A549 (cell line): ENCODE measurements around the gene SIX6. TPM values are rescaled to one million over a fixed set of nuclear protein-coding genes. Genes with fewer than 3 reads are reported as not detected.

ENCODE experiments used
- ATAC-seq, 2 experiments: fragments of 200-7000 bp in 1 of 2; fragments of >200 bp in 1 of 2; cut with Nextera tagmentation in 1 of 2; cut with Tn5 transposase in 1 of 2; 3 replicates each; pipeline versions ENCODE4 v1.8.0 to v1.9.1; 2018 to 2020; ENCODE audit warnings: mild to moderate bottlenecking in 1 of 2, moderate library complexity in 1 of 2
- CTCF ChIA-PET: fragments of 300-600 bp; sonication (Branson Sonifier 250); formaldehyde crosslinking; extraction: SDS; loops from one replicate; lab custom pipeline; 2021; ENCODE audit warnings: antibody characterized with exemption, inconsistent platforms; lab: Yijun Ruan, JAX
- POLR2A ChIA-PET: fragments of 350-600 bp; formaldehyde crosslinking; extraction: SDS; loops from one replicate; lab custom pipeline; 2021; ENCODE audit warnings: antibody characterized with exemption, inconsistent platforms; lab: Yijun Ruan, JAX
- DNase-seq, 2 experiments: peaks; one replicate each; pipeline versions ENCODE4 v3.0.0 to v3.0.0-alpha.2; 2011 to 2016; ENCODE audit warnings: low read depth in 1 of 2, low spot score in 1 of 2
- FAIRE-seq: peaks from 2 replicates; lab custom pipeline; 2011; peaks lifted over from hg19 to GRCh38; lab: Jason Lieb, UNC
- H3K27ac ChIP-seq, 2 experiments: fragments of >200 bp; sonication (Bioruptor Twin); formaldehyde crosslinking; 3 replicates each; pipeline ENCODE4 v1.5.1; 2016 to 2017
- H3K4me1 ChIP-seq: fragments of >200 bp; sonication (Bioruptor Twin); formaldehyde crosslinking; 3 replicates; pipeline ENCODE4 v1.6.1; 2016
- H3K4me2 ChIP-seq: fragments of >200 bp; sonication (Bioruptor Twin); formaldehyde crosslinking; 3 replicates; pipeline ENCODE4 v1.6.1; 2016
- H3K4me3 ChIP-seq: fragments of >200 bp; sonication (Bioruptor Twin); formaldehyde crosslinking; 3 replicates; pipeline ENCODE4 v1.5.1; 2016
- H3K9me3 ChIP-seq: fragments of >200 bp; sonication (Bioruptor Twin); formaldehyde crosslinking; 3 replicates; pipeline ENCODE4 v1.6.1; 2016
- BHLHE40 ChIP-seq: IDR thresholded peaks from 2 replicates; pipeline ENCODE4 v1.6.1; 2012; ENCODE audit warnings: low read depth, low read length, inconsistent platforms
- CBX8 ChIP-seq: fragments of 200-600 bp; sonication (generic); IDR thresholded peaks from 2 replicates; pipeline ENCODE4 v1.6.1; 2016
- CEBPB ChIP-seq, 2 experiments: fragments of >200 bp in 1 of 2; sonication (Bioruptor Twin) in 1 of 2; formaldehyde crosslinking in 1 of 2; IDR thresholded peaks; 2 replicates each; pipeline ENCODE4 v1.6.1; 2012 to 2016
- CHD2 ChIP-seq: fragments of 150-350 bp; IDR thresholded peaks from 2 replicates; pipeline ENCODE4 v1.6.1; 2014; ENCODE audit warnings: low read length; ENCODE audit not compliant: partially characterized antibody
- CTCF ChIP-seq: fragments of >200 bp; sonication (Bioruptor Twin); formaldehyde crosslinking; IDR thresholded peaks from 3 replicates; pipeline ENCODE4 v1.5.1; 2016
- ELK1 ChIP-seq: fragments of 150-350 bp; IDR thresholded peaks from 2 replicates; pipeline ENCODE4 v1.6.1; 2014; ENCODE audit warnings: low read depth, mild to moderate bottlenecking, low read length
- EP300 ChIP-seq, 2 experiments: fragments of >200 bp; sonication (Bioruptor Twin); formaldehyde crosslinking; IDR thresholded peaks; 2 replicates in 1 of 2; 3 replicates in 1 of 2; pipeline ENCODE4 v1.6.1; 2016 to 2017
- FOSL2 ChIP-seq, 2 experiments: fragments of 450-650 bp in 1 of 2; fragments of >200 bp in 1 of 2; sonication (Bioruptor Twin) in 1 of 2; formaldehyde crosslinking; IDR thresholded peaks; 2 replicates each; pipeline versions ENCODE4 v1.5.0 to v1.6.1; 2016 to 2020; ENCODE audit warnings: mild to moderate bottlenecking in 1 of 2, moderate library complexity in 1 of 2
- HES2 ChIP-seq: fragments of >200 bp; sonication (Bioruptor Twin); formaldehyde crosslinking; IDR thresholded peaks from 2 replicates; pipeline ENCODE4 v1.6.1; 2016
- HOXB13 ChIP-seq: fragments of 250-450 bp; sonication (Bioruptor Pico); IDR thresholded peaks from 2 replicates; pipeline ENCODE4 v1.5.0; 2020; ENCODE audit warnings: low read depth, mild to moderate bottlenecking, moderate library complexity
- HOXB5 ChIP-seq: fragments of 250-450 bp; sonication (Bioruptor Pico); IDR thresholded peaks from 2 replicates; pipeline ENCODE4 v1.5.0; 2020; ENCODE audit warnings: mild to moderate bottlenecking, moderate library complexity
- JUNB ChIP-seq: fragments of >200 bp; sonication (Bioruptor Twin); formaldehyde crosslinking; IDR thresholded peaks from 2 replicates; pipeline ENCODE4 v1.6.1; 2016
- KDM1A ChIP-seq: fragments of 200-600 bp; sonication (generic); IDR thresholded peaks from 2 replicates; pipeline ENCODE4 v1.6.1; 2016; ENCODE audit warnings: low read depth, mild to moderate bottlenecking
- KDM5A ChIP-seq: fragments of 200-600 bp; sonication (generic); IDR thresholded peaks from 2 replicates; pipeline ENCODE4 v1.6.1; 2016; ENCODE audit warnings: antibody characterized with exemption, mild to moderate bottlenecking
- MAZ ChIP-seq: fragments of 150-350 bp; IDR thresholded peaks from 2 replicates; pipeline ENCODE4 v1.6.1; 2014; ENCODE audit warnings: antibody characterized with exemption, low read depth, low read length, borderline replicate concordance
- NFE2L2 ChIP-seq: fragments of 150-350 bp; conservative IDR thresholded peaks from 2 replicates; pipeline ENCODE4 v1.6.1; 2014; ENCODE audit warnings: low read length
- PHF8 ChIP-seq: fragments of 200-600 bp; sonication (generic); IDR thresholded peaks from 2 replicates; pipeline ENCODE4 v1.6.1; 2016; ENCODE audit warnings: low read depth, mild to moderate bottlenecking, antibody characterized with exemption, moderate library complexity, borderline replicate concordance
- RARB ChIP-seq: fragments of 250-450 bp; sonication (Bioruptor Pico); IDR thresholded peaks from 2 replicates; pipeline ENCODE4 v1.8.0; 2021; ENCODE audit warnings: mild to moderate bottlenecking, moderate library complexity
- RFX5 ChIP-seq: fragments of 450-650 bp; IDR thresholded peaks from 2 replicates; pipeline ENCODE4 v1.7.1; 2014; ENCODE audit warnings: antibody characterized with exemption, mild to moderate bottlenecking, moderate library complexity
- RNF2 ChIP-seq: fragments of 200-600 bp; sonication (generic); IDR thresholded peaks from 2 replicates; pipeline ENCODE4 v1.6.1; 2016; ENCODE audit warnings: low read depth, mild to moderate bottlenecking, antibody characterized with exemption, moderate library complexity, borderline replicate concordance
- SMC3 ChIP-seq: fragments of >200 bp; sonication (Bioruptor Twin); formaldehyde crosslinking; IDR thresholded peaks from 3 replicates; pipeline ENCODE4 v1.6.1; 2018; ENCODE audit warnings: inconsistent platforms
- SREBF2 ChIP-seq: fragments of 450-650 bp; IDR thresholded peaks from 2 replicates; pipeline ENCODE4 v1.6.1; 2014; ENCODE audit warnings: mild to moderate bottlenecking, moderate library complexity
- ZFP36 ChIP-seq: fragments of 450-650 bp; IDR thresholded peaks from 2 replicates; pipeline ENCODE4 v1.6.1; 2014; ENCODE audit warnings: borderline replicate concordance; ENCODE audit not compliant: partially characterized antibody
- ZNF302 ChIP-seq: fragments of 250-450 bp; sonication (Bioruptor Pico); IDR thresholded peaks from 2 replicates; pipeline ENCODE4 v1.9.0; 2021; ENCODE audit warnings: inconsistent platforms, mild to moderate bottlenecking, moderate library complexity
- ZSCAN20 ChIP-seq: fragments of 250-450 bp; sonication (Bioruptor Pico); IDR thresholded peaks from 2 replicates; pipeline ENCODE4 v1.8.0; 2022; ENCODE audit warnings: mild to moderate bottlenecking, moderate library complexity
- WGBS: methylation state at CpG from one replicate; pipeline ENCODE4 v1.1.6; 2017; ENCODE audit errors: missing lambda C conversion rate; 5-methylcytosine and 5-hydroxymethylcytosine counted together
- polyA plus RNA-seq, 4 experiments: library from polyadenylated mRNA; depleted of rRNA in 3 of 4; stranded (reverse); fragments of >200 nt; fragmentation: RNase III in 1 of 4; extraction: RNeasy Plus Mini Kit Qiagen cat#74134 plus additional on column Dnase treatment in 1 of 4; gene quantifications; 2 replicates in 3 of 4; 3 replicates in 1 of 4; pipeline ENCODE4 v1.2.3, GENCODE V29; 2011 to 2017
- TF ChIP-seq, protein P1 (sequence below): IDR thresholded peaks from 2 replicates; pipeline ENCODE4 v1.6.1; 2012; ENCODE audit warnings: low read depth, borderline replicate concordance
- TF ChIP-seq, protein P2 (sequence below): fragments of >200 bp; sonication (Bioruptor Twin); formaldehyde crosslinking; IDR thresholded peaks from 3 replicates; pipeline ENCODE4 v1.6.1; 2016
- TF ChIP-seq, protein P3 (sequence below): fragments of 200-600 bp; sonication (generic); IDR thresholded peaks from 2 replicates; pipeline ENCODE4 v1.6.1; 2016; ENCODE audit warnings: antibody characterized with exemption, mild to moderate bottlenecking, moderate library complexity

Gene SIX6
- polyA plus RNA-seq, 2 of the 4 experiments (the other 2 are of a cell fraction): not detected

DNA sequence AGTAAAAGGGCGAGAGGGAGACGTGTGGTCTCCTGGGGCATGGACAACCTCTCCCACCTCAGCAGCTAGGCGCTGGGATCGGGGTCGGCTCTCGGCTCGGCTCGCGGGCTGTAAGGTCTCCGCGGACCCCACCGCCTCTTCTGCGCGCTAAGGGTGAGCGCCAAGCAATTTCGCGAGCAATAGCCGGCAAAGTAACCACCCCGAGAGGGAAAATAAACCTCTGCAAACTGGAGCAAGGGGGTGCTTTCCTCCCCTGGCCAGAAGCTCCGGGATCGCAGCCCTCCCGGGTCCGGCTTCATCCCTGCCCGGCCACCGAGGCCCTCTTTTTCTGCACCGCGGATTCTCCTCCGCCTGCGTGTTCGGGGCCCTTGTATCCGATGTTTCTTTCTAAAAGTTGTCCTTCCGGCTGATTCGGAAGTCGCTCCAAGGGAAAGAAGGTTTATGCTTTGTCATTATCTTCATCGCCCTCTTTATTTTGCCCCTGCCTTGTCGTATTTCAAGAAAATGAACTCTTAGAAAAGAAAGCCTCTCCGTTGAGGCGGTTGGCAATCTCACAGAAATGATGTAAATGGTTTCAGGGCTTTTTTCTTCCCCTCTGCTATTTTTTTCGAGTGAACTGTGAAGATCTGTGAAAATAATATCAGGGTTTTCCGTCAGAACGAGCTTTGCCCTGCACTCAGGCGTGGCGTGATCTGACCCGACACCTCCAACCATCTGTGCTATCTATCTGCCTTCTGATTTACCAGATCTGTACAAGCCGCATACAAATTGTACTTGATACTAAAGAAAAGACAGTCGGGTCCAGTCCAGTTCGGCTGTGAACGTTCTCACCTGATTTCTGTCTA lies 1.7 kb upstream of the SIX6 start:
- H3K4me2 ChIP-seq: no peak overlapping the region
- H3K9me3 ChIP-seq: no peaks in the 10 kb centered on the region
- DNase-seq: no peak
- ChIA-PET POLR2A (no interaction called here), CTCF (interaction anchor here (1.1 to 1.3 kb wide), 2 partner anchors 52 to 176 kb away, joined by 3 to 4 read pairs; no protein-coding TSS in a partner anchor)
- WGBS: 52% methylated on average over 44 of the region's 48 CpGs
- no peak for ATAC-seq
- no peak overlapping the region for H3K4me3 ChIP-seq
- no peaks in the 10 kb centered on the region for H3K4me1 ChIP-seq
- H3K27ac ChIP-seq: no peak overlapping the region
- FAIRE-seq: no peak
- TF ChIP-seq ZFP36 (no peak), SREBF2 (no peak), HOXB5 (CRISPR knock-in tag) (no peak), KDM5A (no peak), RNF2 (no peak), CHD2 (no peak), PHF8 (no peak), CTCF (no peak), FOSL2 (IDR thresholded peaks at IDR 0.05) (no peak), FOSL2 (CRISPR knock-in tag; IDR thresholded peaks at IDR 0.05) (no peak), EP300 (IDR thresholded peaks at IDR 0.05) (no peak), ELK1 (no peak), CEBPB (IDR thresholded peaks at IDR 0.05) (no peak), RARB (CRISPR knock-in tag) (no peak), ZSCAN20 (CRISPR knock-in tag) (no peak), BHLHE40 (no peak), KDM1A (no peak), CBX8 (no peak), NFE2L2 (no peak)
- TF ChIP-seq, protein P1, sequence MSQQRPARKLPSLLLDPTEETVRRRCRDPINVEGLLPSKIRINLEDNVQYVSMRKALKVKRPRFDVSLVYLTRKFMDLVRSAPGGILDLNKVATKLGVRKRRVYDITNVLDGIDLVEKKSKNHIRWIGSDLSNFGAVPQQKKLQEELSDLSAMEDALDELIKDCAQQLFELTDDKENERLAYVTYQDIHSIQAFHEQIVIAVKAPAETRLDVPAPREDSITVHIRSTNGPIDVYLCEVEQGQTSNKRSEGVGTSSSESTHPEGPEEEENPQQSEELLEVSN: no peak
- TF ChIP-seq, protein P2, sequence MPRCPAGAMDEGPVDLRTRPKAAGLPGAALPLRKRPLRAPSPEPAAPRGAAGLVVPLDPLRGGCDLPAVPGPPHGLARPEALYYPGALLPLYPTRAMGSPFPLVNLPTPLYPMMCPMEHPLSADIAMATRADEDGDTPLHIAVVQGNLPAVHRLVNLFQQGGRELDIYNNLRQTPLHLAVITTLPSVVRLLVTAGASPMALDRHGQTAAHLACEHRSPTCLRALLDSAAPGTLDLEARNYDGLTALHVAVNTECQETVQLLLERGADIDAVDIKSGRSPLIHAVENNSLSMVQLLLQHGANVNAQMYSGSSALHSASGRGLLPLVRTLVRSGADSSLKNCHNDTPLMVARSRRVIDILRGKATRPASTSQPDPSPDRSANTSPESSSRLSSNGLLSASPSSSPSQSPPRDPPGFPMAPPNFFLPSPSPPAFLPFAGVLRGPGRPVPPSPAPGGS: no peak

- ATAC-seq: no peak
- Histone ChIP-seq H3K4me1 (no peaks in the 10 kb centered on the region), H3K4me2 (no peak overlapping the region), H3K9me3 (no peaks in the 10 kb centered on the region), H3K27ac (no peak overlapping the region), H3K4me3 (no peak overlapping the region)
- FAIRE-seq: no peak
- WGBS: 31% methylated on average over 5 of the region's 5 CpGs
- POLR2A ChIA-PET: no interaction called here
- no peak for DNase-seq
- CTCF ChIA-PET: interaction anchor here (1.1 kb wide), 1 partner anchor 324 kb away, joined by 3 read pairs; no protein-coding TSS in a partner anchor
- TF ChIP-seq RFX5: no peak
- no peak for TF ChIP-seq EP300 (IDR thresholded peaks at IDR 0.05)
- TF ChIP-seq NFE2L2: no peak
- no peak for TF ChIP-seq HES2
- no peak for TF ChIP-seq CEBPB (IDR thresholded peaks at IDR 0.05)
- no peak for TF ChIP-seq JUNB
- TF ChIP-seq, protein P3, sequence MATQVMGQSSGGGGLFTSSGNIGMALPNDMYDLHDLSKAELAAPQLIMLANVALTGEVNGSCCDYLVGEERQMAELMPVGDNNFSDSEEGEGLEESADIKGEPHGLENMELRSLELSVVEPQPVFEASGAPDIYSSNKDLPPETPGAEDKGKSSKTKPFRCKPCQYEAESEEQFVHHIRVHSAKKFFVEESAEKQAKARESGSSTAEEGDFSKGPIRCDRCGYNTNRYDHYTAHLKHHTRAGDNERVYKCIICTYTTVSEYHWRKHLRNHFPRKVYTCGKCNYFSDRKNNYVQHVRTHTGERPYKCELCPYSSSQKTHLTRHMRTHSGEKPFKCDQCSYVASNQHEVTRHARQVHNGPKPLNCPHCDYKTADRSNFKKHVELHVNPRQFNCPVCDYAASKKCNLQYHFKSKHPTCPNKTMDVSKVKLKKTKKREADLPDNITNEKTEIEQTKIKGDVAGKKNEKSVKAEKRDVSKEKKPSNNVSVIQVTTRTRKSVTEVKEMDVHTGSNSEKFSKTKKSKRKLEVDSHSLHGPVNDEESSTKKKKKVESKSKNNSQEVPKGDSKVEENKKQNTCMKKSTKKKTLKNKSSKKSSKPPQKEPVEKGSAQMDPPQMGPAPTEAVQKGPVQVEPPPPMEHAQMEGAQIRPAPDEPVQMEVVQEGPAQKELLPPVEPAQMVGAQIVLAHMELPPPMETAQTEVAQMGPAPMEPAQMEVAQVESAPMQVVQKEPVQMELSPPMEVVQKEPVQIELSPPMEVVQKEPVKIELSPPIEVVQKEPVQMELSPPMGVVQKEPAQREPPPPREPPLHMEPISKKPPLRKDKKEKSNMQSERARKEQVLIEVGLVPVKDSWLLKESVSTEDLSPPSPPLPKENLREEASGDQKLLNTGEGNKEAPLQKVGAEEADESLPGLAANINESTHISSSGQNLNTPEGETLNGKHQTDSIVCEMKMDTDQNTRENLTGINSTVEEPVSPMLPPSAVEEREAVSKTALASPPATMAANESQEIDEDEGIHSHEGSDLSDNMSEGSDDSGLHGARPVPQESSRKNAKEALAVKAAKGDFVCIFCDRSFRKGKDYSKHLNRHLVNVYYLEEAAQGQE: no peak
- no peak for TF ChIP-seq KDM1A
- no peak for TF ChIP-seq KDM5A
- no peak for TF ChIP-seq ZNF302
- TF ChIP-seq SMC3: no peak
- no peak for TF ChIP-seq HOXB13 (CRISPR knock-in tag)
- no peak for TF ChIP-seq MAZ
These were observed 611 bp upstream of the SIX6 start for GRCh38 chr14:60508363-60508706.
